NCI-H1436 treated with DMSO at 0.1 percent for 48 hours (cell line): ENCODE measurements around the gene SHC1.
A peak's percentile ranks its signal among the peaks of the same experiment; 100 is the strongest.

Source experiments
- DNase-seq: peaks from one replicate; lab custom pipeline; 2025; lab: John Stamatoyannopoulos, UW

Gene SHC1

GRCh38 chr1:155008015-155008941, 37.7 kb upstream of the SHC1 start:
- no peak for DNase-seq

GRCh38 chr1:155007251-155007828, 36.8 kb upstream of the SHC1 start:
- DNase-seq = no peak

DNA sequence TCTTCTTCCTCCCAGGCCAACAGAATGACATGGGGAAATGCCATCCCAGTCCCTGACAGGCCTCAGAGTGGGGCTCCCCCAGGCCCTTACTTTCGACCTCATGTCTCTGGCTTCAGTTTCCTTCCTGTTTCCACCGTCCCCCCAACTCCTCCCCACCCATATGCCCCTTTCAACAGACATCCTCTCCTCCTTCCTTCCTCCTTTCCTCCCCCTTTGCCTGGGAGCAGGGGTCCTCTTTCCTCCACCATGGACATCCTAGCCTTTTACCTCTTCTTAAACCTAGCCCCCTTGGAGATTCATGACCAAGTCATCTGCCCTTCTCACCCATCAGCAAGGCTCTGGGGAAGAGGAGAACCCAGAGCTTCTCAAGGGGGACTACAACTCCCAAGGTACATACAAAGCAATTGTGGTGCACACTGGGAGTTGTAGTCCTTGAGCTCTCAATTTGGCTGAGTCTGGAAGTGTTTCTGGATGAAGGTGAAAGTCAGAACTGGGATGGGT, 36.1 kb upstream of the SHC1 start:
- no peak for DNase-seq

- DNase-seq = no peak
Measured at GRCh38 chr1:155005076-155006011, 34.8 kb upstream of the SHC1 start.

- DNase-seq = no peak
Measured at GRCh38 chr1:155004352-155005075, 34.0 kb upstream of the SHC1 start.

DNA sequence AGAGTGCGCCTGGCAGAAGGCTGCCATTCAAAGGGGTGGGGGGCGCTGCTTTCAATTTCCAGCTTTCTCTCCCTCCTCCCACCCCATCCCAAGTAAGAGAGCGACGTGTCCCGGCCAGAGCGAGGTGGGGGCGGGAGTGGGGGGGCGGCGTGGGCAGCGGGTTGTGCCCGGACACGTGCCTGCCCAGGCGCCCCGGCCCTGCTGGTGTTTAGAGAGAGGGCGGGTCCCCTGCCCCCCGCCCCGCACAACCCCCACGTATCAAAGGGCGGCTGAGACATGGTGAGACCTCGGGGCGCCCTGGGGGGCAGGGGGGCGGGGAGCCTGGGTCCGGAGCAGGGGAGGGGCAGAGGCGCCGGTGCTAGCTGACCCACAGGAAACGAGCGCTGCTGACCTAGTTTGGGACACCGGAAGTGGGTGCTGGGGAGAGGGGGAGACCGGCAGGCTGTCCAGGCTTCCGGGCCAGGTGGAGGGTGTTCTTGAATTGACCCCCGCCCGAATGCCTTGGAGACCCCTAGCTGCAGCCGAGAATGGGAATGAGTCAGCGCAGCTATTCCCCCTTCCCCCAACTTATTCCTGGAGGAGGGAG, 33.3 kb upstream of the SHC1 start:
- no peak for DNase-seq

DNA sequence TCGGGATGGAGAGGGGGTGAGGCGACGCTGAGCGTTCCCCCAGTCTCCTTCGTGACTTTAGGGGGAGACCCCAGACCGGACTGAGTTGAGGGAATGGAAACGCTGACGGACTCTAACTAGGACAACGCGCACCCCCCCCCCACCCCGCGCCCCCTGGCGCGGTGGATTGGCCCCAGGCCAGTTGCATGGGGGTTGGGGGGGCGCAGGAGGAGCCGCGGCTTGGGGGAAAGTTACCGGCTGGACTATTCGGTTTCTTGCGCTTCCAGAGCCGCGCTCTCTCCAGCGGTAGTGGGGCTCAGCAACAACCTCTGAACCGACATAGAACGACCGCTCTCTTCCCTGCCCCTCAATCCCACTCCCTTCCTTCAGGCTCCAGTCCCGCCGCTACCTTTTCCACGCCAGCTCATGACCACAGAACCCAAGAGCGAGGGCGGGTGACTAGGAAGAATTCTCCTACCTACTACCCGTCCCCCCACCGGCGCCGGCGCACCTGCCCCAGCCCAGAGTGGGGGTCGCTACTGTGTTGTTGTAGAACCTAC, 32.7 kb upstream of the SHC1 start:
- no peak for DNase-seq

DNA sequence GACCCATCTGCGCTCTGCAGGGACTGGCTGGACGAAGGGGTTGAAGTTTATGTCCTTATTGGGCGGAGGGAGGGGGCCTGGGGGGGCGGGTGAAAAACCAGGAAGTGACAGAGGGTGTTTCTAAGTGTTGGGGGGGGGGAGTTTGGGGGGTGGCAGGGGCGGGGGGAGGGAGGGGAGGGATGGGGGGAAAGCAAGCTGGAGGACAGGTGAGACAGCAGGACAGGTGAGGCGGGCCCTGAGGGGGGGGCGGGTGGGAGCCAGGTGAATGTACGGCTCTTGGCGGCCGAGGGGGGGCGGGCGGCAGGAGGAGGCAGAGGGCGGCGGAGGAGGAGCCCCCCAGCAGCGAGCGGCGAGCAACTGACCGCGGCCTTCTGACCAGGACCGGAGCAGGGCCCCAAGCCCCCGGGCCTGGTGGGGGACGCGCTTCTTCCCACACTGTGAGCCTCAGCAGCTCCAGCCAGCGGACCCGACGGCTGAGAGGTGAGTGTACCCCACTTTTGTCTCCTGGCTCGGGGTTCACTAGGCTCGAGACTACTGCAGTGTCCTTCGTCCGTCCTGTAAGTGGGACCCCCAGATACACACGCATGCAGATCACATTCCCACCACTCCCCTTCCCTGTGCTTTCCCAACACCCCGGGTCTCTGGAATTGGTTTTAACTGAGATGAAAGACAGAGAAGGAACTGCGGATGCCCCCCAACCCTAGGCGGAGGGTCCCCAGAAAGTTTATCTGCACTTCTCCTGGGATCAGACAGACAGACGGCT, 32.1 kb upstream of the SHC1 start, which contains the start of gene ZBTB7B:
TSS of gene ZBTB7B (plus strand) at position 339 of the 763 bp plus-strand sequence. CDS start 11,859 bp downstream, outside the sequence.
- no peak for DNase-seq

- DNase-seq = peak; percentile 90
Measured at GRCh38 chr1:155001675-155002463, 31.3 kb upstream of the SHC1 start.

DNA sequence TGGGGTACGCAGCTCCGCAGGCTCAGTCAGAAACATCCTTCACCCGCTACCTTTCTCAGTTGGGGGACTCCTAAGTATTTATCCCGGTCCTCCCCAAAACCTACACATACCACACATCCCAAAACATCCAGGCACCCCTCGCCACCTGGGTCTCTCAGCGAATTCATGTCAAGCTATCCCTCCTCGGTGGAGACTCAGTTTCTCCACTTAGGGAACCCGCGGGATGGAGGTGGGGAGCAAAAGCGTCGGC, 30.8 kb upstream of the SHC1 start:
- DNase-seq = no peak

GRCh38 chr1:155000726-155001424, 30.3 kb upstream of the SHC1 start:
- DNase-seq = peak; percentile 52

GRCh38 chr1:155000411-155000725, 29.8 kb upstream of the SHC1 start:
- no peak for DNase-seq

- DNase-seq = no peak
Measured at GRCh38 chr1:154999571-155000410, 29.2 kb upstream of the SHC1 start.

DNA sequence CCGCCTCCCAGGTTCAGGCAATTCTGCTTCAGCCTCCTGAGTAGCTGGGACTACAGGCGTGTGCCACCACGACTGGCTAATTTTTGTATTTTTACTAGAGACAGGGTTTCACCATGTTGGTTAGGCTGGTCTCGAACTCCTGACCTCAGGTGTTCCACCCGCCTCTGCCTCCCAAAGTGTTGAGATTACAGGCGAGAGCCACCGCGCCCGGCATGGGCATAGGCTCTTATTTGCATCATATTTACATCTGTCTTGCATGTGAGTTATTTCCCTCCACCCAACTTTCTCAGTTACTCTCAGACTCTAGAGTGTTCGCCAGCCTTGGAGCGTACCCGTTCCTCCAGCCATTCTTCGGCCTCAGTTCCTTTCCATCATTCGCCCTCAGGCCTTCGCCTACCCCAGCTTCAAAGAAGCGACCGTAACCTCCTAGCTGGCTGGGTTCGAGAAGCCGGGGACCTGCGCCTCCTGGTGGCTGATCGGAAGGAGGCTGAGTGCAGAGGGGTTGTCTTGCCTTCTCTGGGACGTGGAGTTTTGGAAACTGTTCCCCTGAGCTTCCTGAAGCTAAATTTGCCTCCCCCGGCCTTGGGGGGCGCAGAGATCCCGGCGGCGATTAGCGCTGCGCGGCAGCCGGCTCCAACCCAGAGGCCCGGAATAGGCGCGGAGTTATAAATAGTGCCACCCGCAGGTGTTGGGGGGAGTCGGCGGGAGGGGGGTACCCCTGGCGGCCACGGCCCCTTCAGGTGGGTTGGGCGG, 28.4 kb upstream of the SHC1 start:
- no peak for DNase-seq

DNA sequence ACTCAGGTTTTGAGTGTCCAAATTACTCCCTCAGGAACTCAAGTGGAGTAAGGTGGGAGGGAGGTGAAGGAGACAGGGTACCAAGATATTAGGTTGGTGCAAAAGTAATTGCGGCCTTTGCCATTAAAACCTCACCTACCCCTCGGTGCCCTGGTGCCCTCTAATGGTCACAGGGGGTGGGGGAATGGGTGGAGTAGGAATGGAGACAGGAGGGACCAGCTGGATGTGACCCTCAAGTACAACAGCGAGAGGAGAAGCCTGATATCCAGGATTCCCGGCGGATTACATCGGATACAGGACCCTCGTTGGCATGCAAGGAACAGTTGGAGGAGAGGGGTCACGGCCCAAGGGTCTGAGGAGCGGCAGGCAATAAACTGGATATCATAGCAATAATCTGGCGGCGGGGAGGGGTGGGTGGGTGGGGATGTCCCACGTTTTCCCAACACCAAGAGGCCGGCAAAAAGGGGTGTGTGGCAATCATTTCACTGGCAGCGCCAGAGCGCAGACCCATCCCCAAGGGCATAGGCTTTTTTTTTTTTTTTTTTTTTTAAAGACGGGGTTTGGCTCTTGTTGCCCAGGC, 27.7 kb upstream of the SHC1 start:
- DNase-seq = no peak

DNA sequence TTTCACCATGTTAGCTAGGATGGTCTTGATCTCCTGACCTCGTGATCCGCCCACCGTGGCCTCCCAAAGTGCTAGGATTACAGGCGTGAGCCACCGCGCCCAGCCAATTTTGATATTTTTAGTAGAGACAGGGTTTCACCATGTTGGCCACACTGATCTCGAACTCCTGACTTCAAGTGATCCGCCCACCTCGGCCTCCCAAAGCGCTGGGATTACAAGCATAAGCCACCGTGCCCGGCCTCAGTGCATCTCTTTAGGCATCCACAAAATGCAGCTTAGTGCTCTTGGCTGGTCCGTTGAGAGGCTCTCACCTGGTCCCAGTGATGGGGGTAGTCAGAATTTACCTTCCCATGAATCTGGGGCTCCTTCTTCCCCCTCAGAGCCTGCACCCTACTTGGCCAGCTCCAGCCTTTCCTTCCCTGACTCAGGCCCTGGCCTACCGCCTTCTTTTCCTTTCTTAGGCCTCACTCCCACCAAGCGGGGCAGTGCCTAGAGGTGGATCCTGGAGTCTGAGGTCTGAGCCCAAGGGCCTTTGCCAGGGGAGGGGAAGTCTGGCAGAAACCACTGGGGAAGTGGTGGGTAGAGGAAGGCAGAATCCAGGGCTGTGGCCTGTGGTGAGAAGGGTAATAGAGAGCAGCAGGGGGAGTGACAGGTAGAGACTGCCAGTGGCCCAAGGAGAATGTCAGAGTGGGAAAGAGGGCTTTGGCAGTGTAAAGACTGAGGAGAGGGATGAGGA, 26.6 kb upstream of the SHC1 start:
- no peak for DNase-seq
